Measurements from ENCODE around the gene PDE3B. TPM values are rescaled to one million over a fixed set of nuclear protein-coding genes. Genes with fewer than 3 reads are reported as not detected.
A peak's percentile ranks its signal among the peaks of the same experiment; 100 is the strongest.

PDE3B gene
- polyA plus RNA-seq, 3 donors, result 4.0 to 6.0 (median 5.2) TPM

DNA sequence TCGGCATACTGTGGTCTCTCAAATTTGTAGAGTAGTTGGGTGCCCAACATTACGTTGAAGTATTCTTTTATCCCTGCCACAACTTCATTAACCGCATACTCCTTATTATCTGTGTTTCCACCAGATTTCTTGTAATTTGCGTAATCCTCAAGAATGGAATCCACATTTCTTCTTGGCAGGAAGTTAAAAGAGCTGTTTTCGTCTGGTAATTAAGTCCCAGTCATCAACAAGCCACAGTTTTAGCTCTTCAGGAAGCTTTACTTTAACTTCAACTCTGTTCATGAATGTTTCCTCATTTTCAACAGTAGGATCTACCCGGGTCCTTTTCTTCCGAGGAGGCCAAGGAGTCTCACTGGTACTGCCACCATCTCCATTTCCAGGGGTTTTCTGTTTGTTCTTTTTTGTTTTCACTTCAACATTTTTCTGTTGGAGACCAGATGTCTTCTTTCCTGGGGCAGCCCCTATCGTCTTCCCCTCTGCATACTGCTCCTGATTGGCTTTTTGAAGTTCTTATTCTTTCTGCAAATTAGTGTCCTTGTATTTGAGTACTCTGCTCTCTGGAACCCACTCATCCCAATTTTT lies 30.3 kb downstream of the PDE3B start:
- Histone ChIP-seq H3K4me2 (replicated peaks; ENCODE audit: extremely low read depth, low read length, poor library complexity, severe bottlenecking) (no peak overlapping the region), H4K20me1 (ENCODE audit: insufficient read depth, low read length) (no peaks in the 10 kb centered on the region), H3K79me2 (ENCODE audit: insufficient read depth, low read length) (peaks cover 13% of the 10 kb centered on the region), H3K36me3 (replicated peaks in 1 of 2; ENCODE audit: control insufficient read depth in 1 of 2, insufficient read depth in 2 of 2, low read length in 2 of 2) (peaks cover 0 to under 1% of the 10 kb centered on the region in 2 donors), H2AFZ (ENCODE audit: insufficient read depth, low read depth, low read length, poor library complexity, severe bottlenecking) (peak overlapping the region; percentile 49), H3K9me3 (replicated peaks in 1 of 2; ENCODE audit: control insufficient read depth in 1 of 2, insufficient read depth in 1 of 2, low read length in 2 of 2) (no peaks in the 10 kb centered on the region), H3K27me3 (ENCODE audit: control insufficient read depth in 2 of 2, insufficient read depth in 2 of 2, low read length in 2 of 2) (no peaks in the 10 kb centered on the region), H3K27ac (ENCODE audit: low read depth in 1 of 2, low read length in 2 of 2) (peak overlapping the region in 1 of 2 donors; percentile 24), H3K4me1 (ENCODE audit: control insufficient read depth in 1 of 2, insufficient read depth in 2 of 2, low read length in 2 of 2) (peaks cover 4 to 9% of the 10 kb centered on the region in 2 donors), H3K4me3 (replicated peaks in 1 of 3; ENCODE audit: low read depth in 2 of 3, low read length in 3 of 3) (no peak overlapping the region), H3K9ac (ENCODE audit: insufficient read depth, low read length, poor library complexity, severe bottlenecking) (no peak overlapping the region)
- no peaks in the 10 kb centered on the region for H3K27me3 Mint-ChIP-seq (ENCODE audit: low read depth in 3 of 3)
- peaks cover 5 to 6% of the 10 kb centered on the region in 2 donors for H3K36me3 Mint-ChIP-seq
- peak overlapping the region; percentile 20 to 76 (median 54) for H3K27ac Mint-ChIP-seq
- peaks cover 0 to 2% (median 0%) of the 10 kb centered on the region in 7 donors for H3K9me3 Mint-ChIP-seq
- TF ChIP-seq, protein P1, sequence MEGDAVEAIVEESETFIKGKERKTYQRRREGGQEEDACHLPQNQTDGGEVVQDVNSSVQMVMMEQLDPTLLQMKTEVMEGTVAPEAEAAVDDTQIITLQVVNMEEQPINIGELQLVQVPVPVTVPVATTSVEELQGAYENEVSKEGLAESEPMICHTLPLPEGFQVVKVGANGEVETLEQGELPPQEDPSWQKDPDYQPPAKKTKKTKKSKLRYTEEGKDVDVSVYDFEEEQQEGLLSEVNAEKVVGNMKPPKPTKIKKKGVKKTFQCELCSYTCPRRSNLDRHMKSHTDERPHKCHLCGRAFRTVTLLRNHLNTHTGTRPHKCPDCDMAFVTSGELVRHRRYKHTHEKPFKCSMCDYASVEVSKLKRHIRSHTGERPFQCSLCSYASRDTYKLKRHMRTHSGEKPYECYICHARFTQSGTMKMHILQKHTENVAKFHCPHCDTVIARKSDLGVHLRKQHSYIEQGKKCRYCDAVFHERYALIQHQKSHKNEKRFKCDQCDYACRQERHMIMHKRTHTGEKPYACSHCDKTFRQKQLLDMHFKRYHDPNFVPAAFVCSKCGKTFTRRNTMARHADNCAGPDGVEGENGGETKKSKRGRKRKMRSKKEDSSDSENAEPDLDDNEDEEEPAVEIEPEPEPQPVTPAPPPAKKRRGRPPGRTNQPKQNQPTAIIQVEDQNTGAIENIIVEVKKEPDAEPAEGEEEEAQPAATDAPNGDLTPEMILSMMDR (IDR thresholded peaks at IDR 0.05), result no peak
- DNase-seq, result peak in 2 of 3 donors; percentile 4 to 8
- H3K4me1 Mint-ChIP-seq, result peaks cover 19% of the 10 kb centered on the region
- intact Hi-C loops (cut with micrococcal nuclease), result no loop called here
- peak overlapping the region in 1 of 2 donors; percentile 59 for H3K4me3 Mint-ChIP-seq
- WGBS (ENCODE audit: insufficient coverage), result 37% methylated on average over 5 of the region's 8 CpGs

DNA sequence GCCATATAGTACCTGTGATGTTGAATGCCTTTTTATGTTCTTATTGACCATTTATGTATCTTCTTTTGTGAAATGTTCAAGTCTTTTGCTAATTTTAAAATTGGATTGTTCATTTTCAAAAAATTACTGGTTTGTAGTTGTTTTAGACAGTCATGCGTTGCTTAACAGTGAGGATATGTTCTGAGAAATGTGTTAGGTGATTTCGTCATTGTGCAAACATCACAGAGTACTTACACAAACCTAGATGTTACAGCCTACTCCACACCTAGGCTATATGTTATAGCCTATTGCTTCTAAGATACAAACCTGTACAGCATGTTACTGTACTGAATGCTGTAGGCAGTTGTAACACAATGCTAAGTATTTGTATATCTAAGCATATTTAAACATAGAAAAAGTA lies 32.5 kb downstream of the PDE3B start:
- Histone ChIP-seq H3K4me2 (replicated peaks; ENCODE audit: extremely low read depth, low read length, poor library complexity, severe bottlenecking) (no peak overlapping the region), H2AFZ (ENCODE audit: insufficient read depth, low read depth, low read length, poor library complexity, severe bottlenecking) (no peak overlapping the region), H3K4me1 (ENCODE audit: control insufficient read depth in 1 of 2, insufficient read depth in 2 of 2, low read length in 2 of 2) (peaks cover 4 to 9% of the 10 kb centered on the region in 2 donors), H3K27me3 (ENCODE audit: control insufficient read depth in 2 of 2, insufficient read depth in 2 of 2, low read length in 2 of 2) (no peaks in the 10 kb centered on the region), H3K27ac (ENCODE audit: low read depth in 1 of 2, low read length in 2 of 2) (no peak overlapping the region), H3K36me3 (replicated peaks in 1 of 2; ENCODE audit: control insufficient read depth in 1 of 2, insufficient read depth in 2 of 2, low read length in 2 of 2) (peaks cover 0 to 12% of the 10 kb centered on the region in 2 donors), H4K20me1 (ENCODE audit: insufficient read depth, low read length) (no peaks in the 10 kb centered on the region), H3K79me2 (ENCODE audit: insufficient read depth, low read length) (peaks cover 28% of the 10 kb centered on the region), H3K9ac (ENCODE audit: insufficient read depth, low read length, poor library complexity, severe bottlenecking) (no peak overlapping the region), H3K4me3 (replicated peaks in 1 of 3; ENCODE audit: low read depth in 2 of 3, low read length in 3 of 3) (no peak overlapping the region), H3K9me3 (replicated peaks in 1 of 2; ENCODE audit: control insufficient read depth in 1 of 2, insufficient read depth in 1 of 2, low read length in 2 of 2) (peaks cover 0 to 4% of the 10 kb centered on the region in 2 donors)
- H3K4me1 Mint-ChIP-seq, result peaks cover 19% of the 10 kb centered on the region
- TF ChIP-seq, protein P1 (IDR thresholded peaks at IDR 0.05), result no peak
- no peak for DNase-seq
- intact Hi-C loops (cut with micrococcal nuclease), result no loop called here
- no peak overlapping the region for H3K4me3 Mint-ChIP-seq
- peaks cover 0 to 6% (median 3%) of the 10 kb centered on the region in 7 donors for H3K9me3 Mint-ChIP-seq
- H3K27ac Mint-ChIP-seq, result peak overlapping the region in 1 of 7 donors; percentile 10
- no peaks in the 10 kb centered on the region for H3K27me3 Mint-ChIP-seq (ENCODE audit: low read depth in 3 of 3)
- peaks cover 6 to 8% of the 10 kb centered on the region in 2 donors for H3K36me3 Mint-ChIP-seq
- WGBS (ENCODE audit: insufficient coverage), result 60% methylated on average over 1 of the region's 2 CpGs

Data from CD14-positive monocyte (primary cell).